Calu3 (cell line): Measurements from ENCODE around the gene SLC30A10. TPM values are rescaled to one million over a fixed set of nuclear protein-coding genes. Genes with fewer than 3 reads are reported as not detected.
"Not testable (repeated sequence)": the region's sequence is repeated elsewhere in the genome, so short reads cannot be mapped to it uniquely, and the experiment has no call there.

Experiments used
- BruUV-seq: library from RNA; stranded (reverse); fragments of 400-500 nt; replicated peaks from 2 replicates; lab custom pipeline; 2021; lab: Mats Ljungman, UMichigan
- CTCF ChIA-PET: fragments of 300-600 bp; sonication (Branson Sonifier 250); formaldehyde crosslinking; loops from one replicate; lab custom pipeline; 2022; ENCODE audit warnings: antibody characterized with exemption; lab: Charles Lee
- DNase-seq: peaks from one replicate; pipeline ENCODE4 v3.0.0; 2022
- H3K27ac Mint-ChIP-seq: one replicate; pipeline ENCODE4 v1.8.0; 2022; ENCODE audit warnings: mixed read lengths; ENCODE audit not compliant: unreplicated experiment
- H3K27me3 Mint-ChIP-seq: one replicate; pipeline ENCODE4 v1.8.0; 2022; ENCODE audit warnings: mixed read lengths; ENCODE audit not compliant: unreplicated experiment
- H3K36me3 Mint-ChIP-seq: one replicate; pipeline ENCODE4 v1.8.0; 2022; ENCODE audit warnings: mild to moderate bottlenecking, moderate library complexity, mixed read lengths; ENCODE audit not compliant: insufficient read depth, unreplicated experiment
- H3K4me1 Mint-ChIP-seq: one replicate; pipeline ENCODE4 v1.8.0; 2022; ENCODE audit warnings: mild to moderate bottlenecking, low read depth, mixed read lengths; ENCODE audit not compliant: unreplicated experiment
- H3K4me3 Mint-ChIP-seq: one replicate; pipeline ENCODE4 v1.8.0; 2022; ENCODE audit warnings: mild to moderate bottlenecking, low read depth, moderate library complexity, mixed read lengths; ENCODE audit not compliant: unreplicated experiment
- H3K9me3 Mint-ChIP-seq: one replicate; pipeline ENCODE4 v1.8.0; 2022; ENCODE audit warnings: low read depth, mixed read lengths; ENCODE audit not compliant: unreplicated experiment
- CTCF ChIP-seq: fragments of 200-600 bp; IDR thresholded peaks from one replicate; pipeline ENCODE4 v1.8.0; 2022; ENCODE audit warnings: antibody characterized with exemption; ENCODE audit not compliant: unreplicated experiment
- intact Hi-C: fragments of 100-400 bp; cut with micrococcal nuclease; formaldehyde crosslinking; loops from one replicate; pipeline ENCODE4 v1.10.0; 2022; ENCODE audit not compliant: unreplicated experiment
- total RNA-seq: library from RNA; stranded (reverse); gene quantifications from 2 replicates; pipeline ENCODE4 v1.2.3, GENCODE V29; 2022

The SLC30A10 gene
- total RNA-seq, 1 experiment from 2014 or later: not detected

GRCh38 chr1:219945795-219946194 lies 17.4 kb upstream of the SLC30A10 start:
- CTCF ChIA-PET: no interaction called here

GRCh38 chr1:219941179-219942118 lies 13.1 kb upstream of the SLC30A10 start:
- intact Hi-C loops: no loop called here
- TF ChIP-seq CTCF: no peak
- H3K27ac Mint-ChIP-seq: no peak overlapping the region
- no peaks in the 10 kb centered on the region for H3K36me3 Mint-ChIP-seq
- CTCF ChIA-PET: interaction anchor here (0.6 kb wide), 1 partner anchor 11 kb away, joined by 3 read pairs; no protein-coding TSS in a partner anchor
- H3K4me3 Mint-ChIP-seq: no peak overlapping the region
- no TSS peak for BruUV-seq
- H3K27me3 Mint-ChIP-seq: peaks cover 51% of the 10 kb centered on the region
- no peak for DNase-seq
- peaks cover 3% of the 10 kb centered on the region for H3K9me3 Mint-ChIP-seq
- H3K4me1 Mint-ChIP-seq: no peaks in the 10 kb centered on the region

More at GRCh38 chr1:219945795-219946194, 17.4 kb upstream of the SLC30A10 start:
- H3K4me1 Mint-ChIP-seq: no peaks in the 10 kb centered on the region
- peaks cover 3% of the 10 kb centered on the region for H3K9me3 Mint-ChIP-seq
- intact Hi-C loops: no loop called here
- no TSS peak for BruUV-seq
- peaks cover 14% of the 10 kb centered on the region for H3K27me3 Mint-ChIP-seq
- no peak overlapping the region for H3K27ac Mint-ChIP-seq
- no peak overlapping the region for H3K4me3 Mint-ChIP-seq
- TF ChIP-seq CTCF: no peak
- DNase-seq: no peak
- no peaks in the 10 kb centered on the region for H3K36me3 Mint-ChIP-seq

GRCh38 chr1:219940707-219941106 lies 12.3 kb upstream of the SLC30A10 start:
- TF ChIP-seq CTCF: no peak
- Mint-ChIP-seq H3K27ac (no peak overlapping the region), H3K4me3 (no peak overlapping the region), H3K9me3 (peaks cover 3% of the 10 kb centered on the region), H3K36me3 (no peaks in the 10 kb centered on the region), H3K27me3 (peaks cover 51% of the 10 kb centered on the region), H3K4me1 (no peaks in the 10 kb centered on the region)
- BruUV-seq: no TSS peak
- CTCF ChIA-PET: interaction anchor here (0.6 kb wide), 1 partner anchor 10 kb away, joined by 3 read pairs; no protein-coding TSS in a partner anchor
- no peak for DNase-seq
- intact Hi-C loops: no loop called here

GRCh38 chr1:219938706-219939105 lies 10.3 kb upstream of the SLC30A10 start:
- peaks cover 3% of the 10 kb centered on the region for H3K9me3 Mint-ChIP-seq
- no TSS peak for BruUV-seq
- H3K27me3 Mint-ChIP-seq: peaks cover 51% of the 10 kb centered on the region
- CTCF ChIA-PET: interaction anchor here (1.3 kb wide), 1 partner anchor 11 kb away, joined by 3 read pairs; no protein-coding TSS in a partner anchor
- H3K27ac Mint-ChIP-seq: no peak overlapping the region
- intact Hi-C loops: no loop called here
- no peaks in the 10 kb centered on the region for H3K4me1 Mint-ChIP-seq
- DNase-seq: no peak
- no peak overlapping the region for H3K4me3 Mint-ChIP-seq
- no peak for TF ChIP-seq CTCF
- no peaks in the 10 kb centered on the region for H3K36me3 Mint-ChIP-seq

- H3K4me1 Mint-ChIP-seq, H3K4me3 Mint-ChIP-seq, BruUV-seq, intact Hi-C loops, DNase-seq, H3K36me3 Mint-ChIP-seq, CTCF ChIA-PET, H3K9me3 Mint-ChIP-seq, H3K27ac Mint-ChIP-seq: not testable (repeated sequence)
- H3K27me3 Mint-ChIP-seq: peaks cover 25% of the 10 kb centered on the region
Observed at GRCh38 chr1:219933763-219934162, 5.4 kb upstream of the SLC30A10 start.
